ENCODE data around the gene CEP89. TPM values are rescaled to one million over a fixed set of nuclear protein-coding genes. Genes with fewer than 3 reads are reported as not detected.

Gene CEP89
- total and polyA plus RNA-seq, 2 of the 4 experiments (the other 2 are of a cell fraction) = 7.2 to 17.4 TPM

- H4K8ac ChIP-seq (ENCODE audit: low read depth in 2 of 2, low read length in 2 of 2) = no peak overlapping the region
- no peak overlapping the region for H2BK5ac ChIP-seq (ENCODE audit: low read depth, low read length, poor library complexity, severe bottlenecking)
- no peak overlapping the region for H2BK20ac ChIP-seq (ENCODE audit: low read depth, low read length)
- H2AK5ac ChIP-seq (ENCODE audit: low read depth, low read length) = no peak overlapping the region
- H3K4me1 ChIP-seq (ENCODE audit: control insufficient read depth, insufficient read depth, low read length) = no peaks in the 10 kb centered on the region
- no peaks in the 10 kb centered on the region for H4K20me1 ChIP-seq (ENCODE audit: insufficient read depth, low read length)
- no peak overlapping the region for H3K9ac ChIP-seq (ENCODE audit: low read depth, low read length)
- H3K27ac ChIP-seq (ENCODE audit: insufficient read depth, low read length) = no peak overlapping the region
- H3K4ac ChIP-seq (ENCODE audit: low read depth, low read length) = no peak overlapping the region
- ChIA-PET CTCF (interaction anchor here (0.6 kb wide), 1 partner anchor 444 kb away, joined by 3 read pairs; no protein-coding TSS in a partner anchor), POLR2A (ENCODE audit: unreplicated experiment) (no interaction called here)
- in situ Hi-C loops (cut with MboI; ENCODE audit: low sequenced_read_pairs) = no loop called here
- intact Hi-C loops (cut with micrococcal nuclease) = no loop called here
- no peak overlapping the region for H2AK9ac ChIP-seq (replicated peaks; ENCODE audit: low read depth, low read length, poor library complexity)
- no peak for ATAC-seq (ENCODE audit: low read depth)
- no peak overlapping the region for H2BK15ac ChIP-seq (ENCODE audit: low read depth, low read length)
- H3K23ac ChIP-seq (ENCODE audit: low read depth, low read length) = no peak overlapping the region
- H3K36me3 ChIP-seq (ENCODE audit: control insufficient read depth, insufficient read depth, low read length) = no peaks in the 10 kb centered on the region
- no peak overlapping the region for H3K18ac ChIP-seq (ENCODE audit: low read depth, low read length)
- DNase-seq = no peak
- H3K4me2 ChIP-seq (ENCODE audit: low read depth, low read length) = no peak overlapping the region
- WGBS, 2 experiments (ENCODE audit: extremely low coverage in 2 of 2, insufficient read length in 1 of 2) = 40% methylated on average over 1 of the region's 7 CpGs; no CpG with 5 or more reads in 1 of the 2 experiments
- BruUV-seq (replicated peaks) = no TSS peak
- H3K9me1 ChIP-seq (ENCODE audit: insufficient read depth, low read length) = no peaks in the 10 kb centered on the region
- H2BK120ac ChIP-seq (ENCODE audit: low read depth, low read length) = no peak overlapping the region
- TF ChIP-seq MAZ (IDR thresholded peaks at IDR 0.05; ENCODE audit: borderline replicate concordance, low read depth, low read length) = no peak
- H2AFZ ChIP-seq (replicated peaks; ENCODE audit: low read length, poor library complexity) = no peak overlapping the region
- no peaks in the 10 kb centered on the region for H3K27me3 ChIP-seq (ENCODE audit: control insufficient read depth, insufficient read depth, low read length)
- no peak overlapping the region for H3K4me3 ChIP-seq (ENCODE audit: insufficient read depth, low read depth, low read length)
- H4K91ac ChIP-seq (ENCODE audit: insufficient read depth, low read depth, low read length) = no peak overlapping the region
- no peak overlapping the region for H4K5ac ChIP-seq (ENCODE audit: low read depth, low read length)
- dilution Hi-C loops (cut with HindIII; ENCODE audit: low sequenced_read_pairs, unreplicated experiment) = no loop called here
- no peaks in the 10 kb centered on the region for H3K9me3 ChIP-seq (ENCODE audit: control insufficient read depth, insufficient read depth, low read length)
- no peaks in the 10 kb centered on the region for H3K79me1 ChIP-seq (ENCODE audit: low read depth in 1 of 2, low read length in 2 of 2)
- H3K14ac ChIP-seq (replicated peaks; ENCODE audit: low read depth, low read length) = no peak overlapping the region
- no peak overlapping the region for H3K56ac ChIP-seq (ENCODE audit: extremely low read depth, insufficient read depth, low read length)
Observed at GRCh38 chr19:32866061-32866460, 105.7 kb downstream of the CEP89 start.

Data from IMR-90 (cell line).